Measurements from ENCODE around the gene GLIPR2. TPM values are rescaled to one million over a fixed set of nuclear protein-coding genes. Genes with fewer than 3 reads are reported as not detected.

The GLIPR2 gene
- polyA plus RNA-seq, 1 donor from 2014 or later: 8.0 TPM

GRCh38 chr9:36153746-36154145 lies 17.2 kb downstream of the GLIPR2 start:
- Histone ChIP-seq H4K20me1 (ENCODE audit: insufficient read depth) (no peaks in the 10 kb centered on the region), H3K9me3 (ENCODE audit: low read length) (no peaks in the 10 kb centered on the region), H3K27me3 (ENCODE audit: insufficient read depth, low read depth, low read length) (no peaks in the 10 kb centered on the region), H3K79me2 (replicated peaks; ENCODE audit: insufficient read depth, low read length) (no peaks in the 10 kb centered on the region), H3K27ac (ENCODE audit: low read length) (peak overlapping the region; percentile 81), H3K9ac (ENCODE audit: low read length) (peak overlapping the region; percentile 55), H3K36me3 (ENCODE audit: insufficient read depth, low read length) (no peaks in the 10 kb centered on the region), H3K4me2 (ENCODE audit: low read length) (no peak overlapping the region), H3K9me2 (ENCODE audit: insufficient read depth, low read length) (no peaks in the 10 kb centered on the region), H3K4me3 (ENCODE audit: low read length) (no peak overlapping the region), H3F3A (ENCODE audit: insufficient read depth, low read length, poor library complexity, severe bottlenecking) (no peaks in the 10 kb centered on the region), H2AFZ (ENCODE audit: low read depth, low read length) (no peak overlapping the region)
- TF ChIP-seq REST (IDR thresholded peaks at IDR 0.05; ENCODE audit: borderline replicate concordance) (no peak), EP300 (conservative IDR thresholded peaks at IDR 0.05; ENCODE audit: poor library complexity, severe bottlenecking) (no peak), TAF1 (IDR thresholded peaks at IDR 0.05; ENCODE audit: low read depth) (no peak), MXI1 (conservative IDR thresholded peaks at IDR 0.05; ENCODE audit: poor library complexity, severe bottlenecking) (no peak), POLR2AphosphoS5 (IDR thresholded peaks at IDR 0.05) (no peak), RAD21 (conservative IDR thresholded peaks at IDR 0.05) (no peak), EZH2 (IDR thresholded peaks at IDR 0.05; ENCODE audit: borderline replicate concordance, insufficient read depth, low read length, poor library complexity, severe bottlenecking) (no peak), SMC3 (conservative IDR thresholded peaks at IDR 0.05; ENCODE audit: poor library complexity) (no peak), CTCF (IDR thresholded peaks at IDR 0.05; ENCODE audit: poor library complexity, severe bottlenecking) (no peak)

GRCh38 chr9:36154331-36154952 lies 17.9 kb downstream of the GLIPR2 start:
- no peak overlapping the region for H2AFZ ChIP-seq (ENCODE audit: low read depth, low read length)
- H3K4me2 ChIP-seq (ENCODE audit: low read length): peak overlapping the region; percentile 40

More at GRCh38 chr9:36154331-36154952, 17.9 kb downstream of the GLIPR2 start:
- TF ChIP-seq MXI1 (conservative IDR thresholded peaks at IDR 0.05; ENCODE audit: poor library complexity, severe bottlenecking) (peak; percentile 69), SMC3 (conservative IDR thresholded peaks at IDR 0.05; ENCODE audit: poor library complexity) (peak; percentile 28), EZH2 (IDR thresholded peaks at IDR 0.05; ENCODE audit: borderline replicate concordance, insufficient read depth, low read length, poor library complexity, severe bottlenecking) (no peak), REST (IDR thresholded peaks at IDR 0.05; ENCODE audit: borderline replicate concordance) (peak; percentile 83), RAD21 (conservative IDR thresholded peaks at IDR 0.05) (no peak), POLR2AphosphoS5 (IDR thresholded peaks at IDR 0.05) (peak; percentile 55), EP300 (conservative IDR thresholded peaks at IDR 0.05; ENCODE audit: poor library complexity, severe bottlenecking) (peak; percentile 66), TAF1 (IDR thresholded peaks at IDR 0.05; ENCODE audit: low read depth) (no peak), CTCF (IDR thresholded peaks at IDR 0.05; ENCODE audit: poor library complexity, severe bottlenecking) (no peak)
- Histone ChIP-seq H4K20me1 (ENCODE audit: insufficient read depth) (no peaks in the 10 kb centered on the region), H3K4me3 (ENCODE audit: low read length) (peak overlapping the region; percentile 56), H3K79me2 (replicated peaks; ENCODE audit: insufficient read depth, low read length) (no peaks in the 10 kb centered on the region), H3K9me2 (ENCODE audit: insufficient read depth, low read length) (no peaks in the 10 kb centered on the region), H3K9me3 (ENCODE audit: low read length) (no peaks in the 10 kb centered on the region), H3K36me3 (ENCODE audit: insufficient read depth, low read length) (no peaks in the 10 kb centered on the region), H3F3A (ENCODE audit: insufficient read depth, low read length, poor library complexity, severe bottlenecking) (no peaks in the 10 kb centered on the region), H3K9ac (ENCODE audit: low read length) (peak overlapping the region; percentile 55), H3K27ac (ENCODE audit: low read length) (peak overlapping the region; percentile 81), H3K27me3 (ENCODE audit: insufficient read depth, low read depth, low read length) (no peaks in the 10 kb centered on the region)

Data from neural cell (in vitro differentiated cells).